GM19239 (cell line): ENCODE measurements around the gene MTMR6.
A peak's percentile ranks its signal among the peaks of the same experiment; 100 is the strongest.
"Not testable (repeated sequence)": the region's sequence is repeated elsewhere in the genome, so short reads cannot be mapped to it uniquely, and the experiment has no call there.

ENCODE experiments used
- DNase-seq: peaks from one replicate; pipeline ENCODE4 v3.0.0; 2011; ENCODE audit warnings: low spot score; ENCODE audit not compliant: insufficient read length
- FAIRE-seq: peaks from 2 replicates; lab custom pipeline; 2011; peaks lifted over from hg19 to GRCh38; lab: Jason Lieb, UNC

MTMR6 gene

DNA sequence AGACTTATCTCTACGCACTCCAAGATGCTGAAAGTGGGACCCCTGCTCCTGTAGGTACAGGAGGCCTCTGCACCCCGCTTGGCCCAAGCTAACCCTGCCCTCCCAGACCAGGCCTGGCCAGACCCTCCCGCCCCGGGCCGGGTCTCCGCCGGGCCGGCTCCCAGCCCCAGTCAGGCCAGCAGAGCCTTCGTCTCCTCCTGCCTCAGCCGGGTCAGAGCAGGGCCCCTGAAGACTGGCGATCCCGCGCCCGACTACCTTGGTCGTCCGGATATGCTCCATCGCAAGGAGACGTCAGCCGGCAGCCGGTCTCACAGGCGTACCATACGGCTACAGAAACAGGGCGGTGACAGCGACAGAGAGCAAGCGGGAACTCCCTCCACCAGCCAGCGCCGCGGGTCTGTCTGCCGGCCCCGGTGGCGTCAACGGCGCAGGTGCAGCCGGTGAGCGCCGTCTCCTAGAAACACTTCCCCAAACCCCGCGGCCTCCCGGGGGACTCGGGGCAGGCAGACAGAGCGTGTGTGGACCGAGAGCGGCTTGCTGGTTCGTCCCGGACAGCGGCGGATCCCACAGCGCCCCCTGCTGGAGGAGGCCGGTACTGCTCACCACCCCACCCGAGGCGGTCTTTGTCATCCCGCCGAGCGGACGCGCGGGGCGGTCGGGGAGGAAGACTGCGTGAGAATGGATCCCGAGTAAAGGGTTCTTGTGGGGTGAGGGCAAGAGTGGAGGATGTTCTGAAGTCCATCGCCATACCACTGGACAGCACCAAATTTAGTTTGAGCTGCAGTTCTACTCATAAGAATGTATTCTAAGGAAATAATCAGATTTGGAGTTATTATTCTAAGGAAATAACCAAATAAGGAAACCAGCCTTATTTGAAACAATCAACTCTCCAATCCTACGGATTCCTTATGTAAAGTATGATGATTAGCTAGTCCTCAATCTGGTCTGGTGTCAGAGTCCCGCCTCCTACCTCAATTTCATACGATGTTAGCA lies at the start of gene MTMR6:
Gene MTMR6 (minus strand): TSS at position 520 of the 993 bp plus-strand sequence. CDS start 241 bp downstream, at position 279.
- FAIRE-seq (peak; percentile 91), DNase-seq (peak; percentile 87)

DNA sequence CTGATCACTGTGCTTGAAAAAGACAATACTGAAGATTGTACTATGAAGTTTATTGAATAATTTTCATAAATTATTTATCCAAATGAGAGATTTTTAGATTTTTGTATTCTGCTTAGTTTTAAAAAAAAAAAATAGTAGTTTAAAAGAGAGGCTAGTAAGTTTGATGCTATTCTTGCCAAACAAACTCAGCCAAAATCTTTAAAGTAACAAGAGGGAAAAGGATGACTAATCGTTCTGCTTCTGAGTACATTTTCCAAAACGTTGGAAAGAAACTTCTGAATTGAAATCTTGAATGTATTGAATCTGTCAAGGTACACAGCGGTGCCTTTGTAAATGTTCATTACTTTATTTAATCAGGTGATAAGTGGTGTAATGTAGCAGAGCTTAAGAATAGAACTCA lies 48.6 kb upstream of the MTMR6 start:
- DNase-seq (no peak), FAIRE-seq (no peak)

DNA sequence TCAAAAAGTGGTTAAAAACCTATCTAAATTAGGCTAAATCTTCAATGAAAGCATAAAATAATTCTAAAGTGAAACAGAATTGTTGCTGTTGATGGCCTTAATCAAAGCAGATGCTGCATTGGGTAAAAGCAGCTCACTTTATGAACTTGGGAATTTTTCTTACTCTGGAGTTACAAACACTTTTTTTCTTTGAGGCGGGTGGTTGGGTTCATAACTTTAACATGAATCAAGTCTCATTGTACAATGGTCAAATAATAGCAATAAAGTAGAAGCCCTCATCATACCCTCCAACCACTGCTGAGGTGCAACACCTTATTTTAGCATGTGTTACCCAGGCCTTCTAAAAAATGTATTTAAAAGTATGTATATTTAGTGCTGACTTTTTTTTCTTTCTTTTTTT lies 43.3 kb upstream of the MTMR6 start:
- FAIRE-seq (no peak), DNase-seq (no peak)

DNA sequence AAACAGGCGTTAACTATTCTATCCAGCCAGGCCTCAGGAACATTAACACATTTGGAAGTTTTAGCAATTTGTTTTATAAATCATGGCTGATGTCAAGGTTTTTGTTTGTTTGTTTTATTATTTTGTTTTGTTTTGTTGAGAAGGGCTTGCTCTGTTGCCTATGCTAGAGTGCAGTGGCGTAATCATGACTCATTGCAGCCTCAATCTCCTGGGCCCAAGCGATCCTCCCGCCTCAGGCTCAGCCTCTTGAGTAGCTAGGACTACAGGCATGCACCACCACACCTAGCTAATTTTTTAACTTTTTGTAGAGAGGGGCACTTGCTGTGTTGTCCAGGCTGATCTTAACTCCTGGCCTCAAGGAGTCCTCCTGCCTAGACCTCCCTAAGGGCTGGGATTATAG lies 42.4 kb upstream of the MTMR6 start:
- DNase-seq = no peak
- FAIRE-seq = no peak

DNA sequence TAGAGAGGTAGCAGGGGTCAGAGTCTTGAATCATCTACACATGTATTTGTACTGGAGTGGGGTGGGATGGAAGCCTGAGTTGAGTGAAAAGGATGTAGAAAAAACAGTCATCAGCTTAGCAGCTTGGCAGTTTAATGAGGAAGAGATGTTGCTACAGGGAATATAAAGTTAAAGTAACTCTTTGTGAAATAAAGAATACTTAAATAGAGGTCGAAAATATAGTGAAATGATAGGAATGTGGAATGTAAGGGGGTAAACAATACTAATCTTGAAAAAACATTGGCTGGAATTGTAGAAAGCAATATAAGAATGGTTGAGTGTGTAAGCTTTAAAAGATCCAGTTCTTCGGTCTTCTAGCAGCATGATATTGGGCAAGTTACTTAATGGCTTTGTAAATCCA lies 36.8 kb upstream of the MTMR6 start:
- FAIRE-seq = no peak
- no peak for DNase-seq

DNA sequence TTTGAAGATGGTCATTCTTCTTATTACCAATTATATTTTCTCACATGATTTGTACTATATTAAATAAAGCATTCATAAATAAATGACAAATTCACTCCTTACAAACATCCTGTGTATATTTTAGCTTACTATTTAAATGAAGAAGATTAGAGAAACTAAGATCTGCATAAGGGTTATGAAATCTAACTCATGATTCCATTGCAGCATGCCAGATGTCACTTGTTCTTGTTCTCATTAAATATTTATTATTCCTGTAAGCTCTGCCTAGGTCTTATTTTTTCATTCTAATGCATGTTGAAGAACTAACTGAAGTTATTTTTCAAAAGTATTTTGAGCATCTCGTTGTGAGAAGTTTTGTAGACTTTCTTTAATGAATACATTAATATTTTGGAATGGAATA lies 32.5 kb upstream of the MTMR6 start:
- FAIRE-seq (no peak), DNase-seq (no peak)

DNA sequence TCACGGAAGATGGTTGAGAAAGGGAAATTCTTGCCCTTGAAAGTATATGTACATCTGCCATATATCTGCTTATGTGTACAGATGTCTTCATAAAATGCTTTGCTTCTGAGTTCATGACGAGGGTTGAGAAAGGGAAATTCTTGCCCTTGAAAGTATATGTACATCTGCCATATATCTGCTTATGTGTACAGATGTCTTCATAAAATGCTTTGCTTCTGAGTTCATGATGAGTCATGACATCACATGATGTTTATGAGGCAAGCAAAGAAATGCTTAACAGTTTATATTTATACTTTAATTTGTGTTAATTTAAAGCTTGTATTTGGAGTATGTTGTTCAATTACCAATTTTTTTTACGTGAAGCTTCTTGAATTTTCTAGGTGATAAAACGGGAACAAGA lies 31.7 kb upstream of the MTMR6 start:
- DNase-seq = not testable (repeated sequence)
- FAIRE-seq = peak; percentile 56

DNA sequence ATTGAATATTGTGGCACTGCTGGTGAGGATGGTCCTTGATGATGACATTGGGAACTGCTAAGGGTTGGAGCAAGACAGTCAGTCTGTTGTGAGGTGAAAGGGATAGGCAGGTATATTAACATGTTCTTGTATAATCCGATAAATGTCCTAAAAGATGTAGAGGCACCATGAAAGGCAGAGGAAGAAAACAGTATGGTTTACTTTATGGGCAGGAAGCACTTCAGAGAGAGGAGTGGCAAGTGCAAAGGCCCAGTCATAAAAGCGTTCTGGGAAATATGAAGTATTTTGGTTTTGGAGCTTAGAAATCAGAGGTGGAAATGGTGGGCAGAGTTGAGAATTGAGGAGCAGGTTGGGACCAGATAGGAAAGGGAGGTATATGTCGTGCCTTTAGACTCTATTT lies 23.6 kb upstream of the MTMR6 start:
- no peak for DNase-seq
- FAIRE-seq = no peak

DNA sequence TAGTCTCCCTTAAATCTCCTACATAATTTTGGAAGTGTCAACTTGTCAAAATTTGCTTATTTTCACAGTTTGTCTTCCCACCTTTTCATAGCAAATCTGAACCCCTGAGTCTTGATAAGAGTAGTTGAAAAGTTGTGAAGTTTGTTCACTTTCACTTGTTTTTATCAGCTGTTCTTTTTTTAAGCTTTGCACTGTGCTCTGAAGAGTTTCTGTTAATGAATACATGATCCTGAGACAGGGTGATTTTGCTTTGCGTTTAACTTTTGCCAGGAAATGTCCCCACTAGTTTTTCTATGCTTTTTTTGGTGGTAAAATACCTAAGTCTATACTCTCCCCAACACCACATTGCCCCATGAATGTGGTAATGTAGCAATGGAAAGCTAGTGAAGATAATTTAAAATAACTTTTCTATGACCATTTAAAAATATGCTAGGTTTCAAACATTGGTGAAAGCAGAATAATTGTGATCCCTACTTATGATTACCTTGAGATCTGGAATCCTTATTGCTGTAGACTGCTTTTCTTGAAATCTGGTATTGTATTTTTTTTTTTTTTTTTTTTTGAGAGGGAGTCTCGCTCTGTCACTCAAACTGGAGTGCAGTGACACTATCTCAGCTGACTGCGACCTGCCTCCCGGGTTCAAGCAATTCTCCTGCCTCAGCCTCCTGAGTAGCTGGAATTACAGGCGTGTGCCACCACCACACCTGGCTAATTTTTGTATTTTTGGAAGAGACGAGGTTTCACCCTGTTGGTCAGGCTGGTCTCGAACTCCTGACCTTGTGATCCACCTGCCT lies 19.6 kb upstream of the MTMR6 start:
- DNase-seq (no peak), FAIRE-seq (no peak)

DNA sequence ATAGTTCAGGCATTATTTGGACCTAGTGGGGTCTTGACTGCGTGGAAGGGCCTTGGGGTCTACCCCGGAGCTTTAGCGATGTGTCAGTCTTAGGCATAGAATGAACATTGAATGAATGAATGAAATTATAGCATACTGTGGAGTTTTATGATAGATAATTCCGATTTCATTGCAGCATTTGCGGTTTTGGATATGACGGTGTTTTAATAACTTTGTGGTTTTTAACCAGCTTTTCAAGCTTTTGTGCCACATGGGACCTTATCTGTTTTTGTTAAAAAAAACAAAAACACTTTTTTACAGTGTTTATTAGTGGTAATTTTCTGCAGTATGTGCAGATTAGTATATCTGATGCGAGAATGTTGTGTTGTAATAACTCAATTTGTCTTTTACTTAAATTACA lies 14.8 kb upstream of the MTMR6 start:
- FAIRE-seq (peak; percentile 23), DNase-seq (no peak)

DNA sequence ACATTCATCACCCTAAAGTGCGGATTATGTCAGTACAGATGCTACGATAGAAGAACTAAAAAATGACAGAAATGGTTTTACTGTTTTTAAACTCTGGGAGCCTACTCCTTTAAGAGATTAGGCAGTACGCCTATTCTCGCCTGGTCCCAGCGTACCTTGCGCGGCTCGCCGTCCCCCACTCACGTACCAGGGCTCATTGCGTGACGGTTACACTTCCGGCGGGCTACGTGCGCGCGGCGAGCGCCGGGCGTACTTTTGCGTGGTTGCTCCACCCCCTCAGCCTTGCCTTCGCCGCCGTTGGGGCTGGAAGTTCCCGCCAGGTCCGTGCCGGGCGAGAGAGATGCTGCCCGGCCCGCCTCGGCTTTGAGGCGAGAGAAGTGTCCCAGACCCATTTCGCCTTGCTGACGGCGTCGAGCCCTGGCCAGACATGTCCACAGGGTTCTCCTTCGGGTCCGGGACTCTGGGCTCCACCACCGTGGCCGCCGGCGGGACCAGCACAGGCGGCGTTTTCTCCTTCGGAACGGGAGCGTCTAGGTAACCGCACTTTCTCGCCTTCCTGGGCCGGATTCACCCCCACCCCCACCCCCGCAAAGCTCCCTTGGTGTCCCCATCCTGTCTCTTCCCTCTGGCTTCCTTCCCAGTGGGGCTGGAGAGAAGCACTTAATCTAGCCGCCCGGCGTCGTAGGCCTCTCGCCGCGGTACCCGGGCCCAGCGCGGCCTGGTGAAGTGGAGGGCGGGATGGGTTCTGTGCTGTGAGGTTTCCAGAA lies 14.2 kb upstream of the MTMR6 start, which contains the start of gene NUP58:
Gene NUP58 (plus strand): TSS at position 279 of the 767 bp plus-strand sequence. CDS start 149 bp downstream, at position 428.
- DNase-seq (peak; percentile 77), FAIRE-seq (peak; percentile 98)

DNA sequence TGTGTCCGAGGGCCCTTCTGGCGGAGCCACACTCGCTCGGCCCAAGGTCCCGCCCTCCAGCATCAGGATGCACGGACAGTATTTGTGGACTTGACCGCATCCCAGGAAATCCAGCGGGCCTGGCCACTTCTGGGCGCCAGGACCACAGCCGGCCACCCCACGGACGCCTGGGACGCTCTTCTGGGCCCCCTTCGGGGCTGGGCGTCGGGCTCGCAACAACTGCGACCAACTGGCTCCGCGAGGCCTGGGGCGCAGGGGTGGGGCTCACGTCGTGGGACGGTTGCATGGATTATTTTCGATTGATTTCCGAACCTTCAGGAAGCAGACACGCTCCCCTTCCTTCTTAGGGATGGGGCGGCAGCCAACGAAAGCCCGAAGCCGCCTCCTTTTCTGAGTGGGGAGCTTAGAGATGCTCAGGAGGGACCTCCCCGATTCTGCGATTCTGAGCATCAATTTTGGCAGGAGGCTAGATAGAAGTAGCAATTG lies 13.6 kb upstream of the MTMR6 start:
- peak; percentile 28 for FAIRE-seq
- no peak for DNase-seq

DNA sequence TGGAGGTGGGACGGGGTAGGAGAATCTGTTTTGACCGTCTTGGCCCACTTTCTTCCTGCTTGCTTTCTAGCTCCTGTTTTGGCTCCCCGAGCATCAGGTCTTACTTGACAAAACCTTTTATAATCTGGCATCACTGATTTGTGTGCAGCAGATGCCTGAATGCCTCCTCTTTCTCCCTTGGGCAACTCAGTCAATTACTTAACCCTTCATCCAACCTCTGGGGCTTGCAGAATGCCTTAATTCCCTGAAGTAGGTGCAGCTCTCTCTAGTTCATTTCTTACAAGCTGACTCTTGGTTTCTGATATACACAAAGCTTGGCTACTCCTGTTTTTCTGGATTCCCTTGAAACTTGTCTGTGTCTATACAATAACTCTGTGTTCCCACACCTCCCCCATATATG lies 8.4 kb upstream of the MTMR6 start:
- DNase-seq (no peak), FAIRE-seq (no peak)

DNA sequence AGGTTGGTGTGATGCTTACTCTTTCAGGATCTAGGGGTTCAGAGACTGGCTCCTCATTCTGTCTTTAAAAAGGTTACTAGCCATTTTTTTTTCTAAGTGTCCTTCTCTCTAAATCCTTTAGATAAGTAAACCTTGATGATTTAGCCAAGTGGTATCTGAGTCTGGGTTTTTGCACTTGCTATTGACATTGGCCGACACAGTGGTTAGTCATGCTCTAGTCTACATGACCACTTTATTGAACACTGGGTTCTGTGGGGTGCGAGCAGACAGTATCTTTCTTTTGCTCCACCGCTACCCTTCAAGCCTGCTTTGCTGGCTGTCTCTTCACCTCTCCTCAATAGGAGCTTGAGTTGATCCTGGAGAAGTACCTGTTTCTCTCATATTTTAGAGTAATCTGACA lies 7.9 kb upstream of the MTMR6 start:
- DNase-seq (no peak), FAIRE-seq (no peak)

DNA sequence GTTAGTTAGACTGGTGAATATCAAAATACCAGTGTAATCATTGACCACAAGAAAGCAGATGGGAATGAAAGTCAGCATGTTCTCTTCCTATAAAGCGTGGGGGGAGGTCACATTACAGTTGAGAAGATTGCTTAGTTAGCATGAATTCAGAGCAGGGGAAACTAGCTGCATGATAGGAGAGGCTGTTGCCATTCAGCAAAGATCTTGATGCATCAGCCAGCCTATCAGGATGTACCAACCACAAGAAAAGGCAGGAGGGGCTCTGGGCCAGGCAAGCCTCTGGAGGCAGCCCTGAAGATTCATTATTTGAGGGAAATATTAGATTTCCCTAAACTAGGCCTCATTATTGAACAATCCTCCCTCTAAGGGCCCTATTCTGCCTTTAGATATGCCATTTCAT lies 5.0 kb upstream of the MTMR6 start:
- DNase-seq (no peak), FAIRE-seq (no peak)

DNA sequence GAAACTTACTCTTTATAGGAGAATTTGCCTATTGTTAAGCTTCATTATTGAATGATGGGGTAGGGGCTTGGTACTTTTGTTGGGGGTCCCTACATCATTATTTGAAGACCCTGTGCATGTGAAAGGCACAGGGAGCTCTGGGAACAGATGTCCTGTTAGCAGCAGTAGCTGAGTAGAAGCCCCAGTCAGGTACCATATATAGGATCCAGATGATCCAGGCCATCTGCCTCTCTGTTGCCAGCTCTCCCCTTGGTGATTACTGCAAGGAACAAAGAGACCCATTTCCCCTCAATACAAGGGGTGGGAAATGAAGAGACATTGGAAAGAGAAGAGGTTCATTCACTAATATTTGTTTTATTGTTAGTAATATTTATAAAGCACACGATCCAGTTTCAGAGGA lies 4.4 kb upstream of the MTMR6 start:
- FAIRE-seq (no peak), DNase-seq (no peak)

DNA sequence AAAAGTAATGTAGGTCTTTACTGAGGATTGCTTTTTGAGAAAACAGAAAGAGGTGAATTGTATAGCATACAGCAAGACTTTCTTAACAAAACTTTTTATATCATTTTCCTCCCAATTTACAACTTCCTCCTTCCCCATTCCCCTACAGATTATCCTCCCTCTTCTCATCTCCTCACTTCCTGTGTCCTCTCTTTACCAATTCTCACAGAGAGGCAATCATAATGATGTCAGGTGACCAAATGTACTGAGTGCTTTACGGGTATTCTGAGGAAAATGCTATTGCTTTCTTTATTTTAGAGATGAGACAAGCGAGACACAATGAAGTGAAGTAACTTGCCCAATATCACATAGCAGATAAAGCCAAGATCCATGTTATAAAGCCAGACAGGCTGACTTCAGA lies 1.7 kb upstream of the MTMR6 start:
- DNase-seq (no peak), FAIRE-seq (no peak)

DNA sequence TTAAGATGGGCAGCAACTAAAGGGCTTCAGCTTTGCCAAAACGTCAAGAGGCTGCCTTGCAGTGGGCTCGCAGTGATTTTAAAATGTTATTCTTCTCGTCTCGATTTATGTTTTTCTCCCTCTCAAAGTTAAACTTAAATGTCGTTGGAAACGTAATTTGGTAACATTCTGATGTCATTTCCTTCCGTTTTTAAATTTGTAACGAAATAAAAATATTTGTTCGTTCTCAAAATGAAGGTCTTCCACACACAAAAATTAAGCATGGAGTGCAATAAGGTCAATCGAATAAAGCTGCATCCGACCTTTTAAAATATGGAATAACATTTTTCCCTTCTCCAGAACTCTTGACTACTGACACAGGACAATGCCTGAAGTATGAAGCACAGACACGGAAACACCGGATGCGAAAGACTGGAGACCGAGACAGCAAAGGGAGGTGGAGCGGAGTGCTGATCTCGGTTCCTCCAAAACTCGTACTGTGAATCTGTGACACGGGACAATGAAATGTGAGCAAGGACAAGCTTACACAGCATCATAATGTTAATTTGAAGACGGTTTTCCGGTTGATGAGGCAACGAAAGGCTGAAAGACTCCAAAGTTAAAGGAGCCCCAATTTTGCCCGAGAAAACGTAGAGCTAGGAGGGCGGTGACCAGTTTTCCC lies 850 bp downstream of the MTMR6 start:
- FAIRE-seq (peak; percentile 95), DNase-seq (no peak)

DNA sequence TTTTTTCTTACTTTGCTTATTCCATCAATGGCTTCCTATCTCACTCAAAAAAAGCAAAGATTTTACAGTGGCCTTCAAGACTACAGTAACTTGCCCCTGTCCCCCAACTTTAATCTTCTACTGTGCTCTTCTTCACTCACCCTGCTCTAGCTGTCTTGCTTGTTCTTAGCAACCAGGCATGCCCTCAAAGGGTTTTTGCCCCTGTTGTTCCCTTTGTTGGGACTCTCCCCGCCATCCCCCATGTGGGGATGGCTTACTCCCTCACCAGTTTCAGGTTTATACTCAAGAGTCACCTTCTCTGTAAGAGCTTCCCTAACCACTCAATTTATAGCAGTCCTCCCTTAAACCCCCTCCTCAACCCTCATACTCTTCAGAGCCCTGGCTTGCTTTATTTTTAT lies 5.4 kb downstream of the MTMR6 start:
- no peak for DNase-seq
- no peak for FAIRE-seq
